Measurements from ENCODE around the gene USP48.
A peak's percentile ranks its signal among the peaks of the same experiment; 100 is the strongest.
"Not testable (repeated sequence)": the region's sequence is repeated elsewhere in the genome, so short reads cannot be mapped to it uniquely, and the experiment has no call there.

Gene USP48

GRCh38 chr1:21705303-21705980 is 77.5 kb downstream of the USP48 start:
- DNase-seq (ENCODE audit: low read depth, low spot score), result no peak
- H3K27ac ChIP-seq, result no peak overlapping the region

- no peak for DNase-seq (ENCODE audit: low read depth, low spot score)
- H3K27ac ChIP-seq, result no peak overlapping the region
Observed at GRCh38 chr1:21704145-21704544, 78.8 kb downstream of the USP48 start.

- H3K27ac ChIP-seq, result peak overlapping the region; percentile 20
- no peak for DNase-seq (ENCODE audit: low read depth, low spot score)
Observed at GRCh38 chr1:21703318-21703963, 79.5 kb downstream of the USP48 start.

- H3K27ac ChIP-seq, result no peak overlapping the region
- no peak for DNase-seq (ENCODE audit: low read depth, low spot score)
Observed at GRCh38 chr1:21702780-21703179, 80.2 kb downstream of the USP48 start.

- DNase-seq (ENCODE audit: low read depth, low spot score), result no peak
- no peak overlapping the region for H3K27ac ChIP-seq
Observed at GRCh38 chr1:21701401-21701800, 81.5 kb downstream of the USP48 start.

- no peak overlapping the region for H3K27ac ChIP-seq
- no peak for DNase-seq (ENCODE audit: low read depth, low spot score)
Observed at GRCh38 chr1:21700094-21700493, 82.9 kb downstream of the USP48 start.

GRCh38 chr1:21696931-21697330 is 86.0 kb downstream of the USP48 start:
- DNase-seq (ENCODE audit: low read depth, low spot score), result no peak
- no peak overlapping the region for H3K27ac ChIP-seq

- DNase-seq (ENCODE audit: low read depth, low spot score), result no peak
- no peak overlapping the region for H3K27ac ChIP-seq
Observed at GRCh38 chr1:21693732-21694131, 89.2 kb downstream of the USP48 start.

- H3K27ac ChIP-seq, result peak overlapping the region; percentile 11
- DNase-seq (ENCODE audit: low read depth, low spot score), result no peak
Observed at GRCh38 chr1:21691739-21692138, 91.2 kb downstream of the USP48 start.

- no peak overlapping the region for H3K27ac ChIP-seq
- DNase-seq (ENCODE audit: low read depth, low spot score), result no peak
Observed at GRCh38 chr1:21689661-21690372, 93.1 kb downstream of the USP48 start.

GRCh38 chr1:21687081-21687529 is 95.8 kb downstream of the USP48 start:
- no peak for DNase-seq (ENCODE audit: low read depth, low spot score)
- H3K27ac ChIP-seq, result no peak overlapping the region

- no peak for DNase-seq (ENCODE audit: low read depth, low spot score)
- H3K27ac ChIP-seq, result no peak overlapping the region
Observed at GRCh38 chr1:21685946-21686678, 96.8 kb downstream of the USP48 start.

GRCh38 chr1:21681426-21681825 is 101.5 kb downstream of the USP48 start:
- no peak for DNase-seq (ENCODE audit: low read depth, low spot score)
- no peak overlapping the region for H3K27ac ChIP-seq

GRCh38 chr1:21680918-21681317 is 102.0 kb downstream of the USP48 start:
- no peak for DNase-seq (ENCODE audit: low read depth, low spot score)
- H3K27ac ChIP-seq, result no peak overlapping the region

GRCh38 chr1:21680381-21680780 is 102.6 kb downstream of the USP48 start:
- no peak overlapping the region for H3K27ac ChIP-seq
- no peak for DNase-seq (ENCODE audit: low read depth, low spot score)

GRCh38 chr1:21677168-21677567 is 105.8 kb downstream of the USP48 start:
- no peak overlapping the region for H3K27ac ChIP-seq
- no peak for DNase-seq (ENCODE audit: low read depth, low spot score)

- no peak for DNase-seq (ENCODE audit: low read depth, low spot score)
Observed at GRCh38 chr1:21674957-21675356, 108.0 kb downstream of the USP48 start.

GRCh38 chr1:21673853-21674252 is 109.1 kb downstream of the USP48 start:
- H3K27ac ChIP-seq; DNase-seq (ENCODE audit: low read depth, low spot score): not testable (repeated sequence)

More at GRCh38 chr1:21674957-21675356, 108.0 kb downstream of the USP48 start:
- H3K27ac ChIP-seq, result no peak overlapping the region

- no peak for DNase-seq (ENCODE audit: low read depth, low spot score)
- H3K27ac ChIP-seq, result no peak overlapping the region
Observed at GRCh38 chr1:21673277-21673780, 109.6 kb downstream of the USP48 start.

- DNase-seq (ENCODE audit: low read depth, low spot score), result no peak
- no peak overlapping the region for H3K27ac ChIP-seq
Observed at GRCh38 chr1:21672478-21673276, 110.3 kb downstream of the USP48 start.

Measured in epithelial cell of prostate (primary cell).